PC-9 (cell line): ENCODE results near the gene TSPAN32. TPM values are rescaled to one million over a fixed set of nuclear protein-coding genes. Genes with fewer than 3 reads are reported as not detected.

Experiments
- BruUV-seq: library from RNA; stranded (reverse); fragments of 400-500 nt; replicated peaks from 2 replicates; lab custom pipeline; 2021; lab: Mats Ljungman, UMichigan
- CTCF ChIA-PET: fragments of 300-600 bp; sonication (Branson Sonifier 250); formaldehyde crosslinking; loops from one replicate; lab custom pipeline; 2022; ENCODE audit warnings: antibody characterized with exemption; lab: Charles Lee
- POLR2A ChIA-PET: fragments of 300-600 bp; sonication (Branson Sonifier 250); formaldehyde crosslinking; loops from one replicate; lab custom pipeline; 2022; ENCODE audit warnings: antibody characterized with exemption; ENCODE audit not compliant: unreplicated experiment; lab: Charles Lee
- DNase-seq, 2 experiments: peaks; one replicate each; pipeline versions ENCODE4 v3.0.0 to v3.0.0-alpha.2; 2015 to 2022; ENCODE audit warnings: mixed read lengths in 1 of 2
- H2AFZ ChIP-seq: fragments of 200-600 bp; sonication (generic); 2 replicates; pipeline ENCODE4 v1.8.1; 2017; ENCODE audit warnings: antibody characterized with exemption
- H3F3A ChIP-seq: fragments of 200-600 bp; sonication (generic); 2 replicates; pipeline ENCODE4 v1.8.1; 2017; ENCODE audit warnings: antibody characterized with exemption, mild to moderate bottlenecking, low read depth; ENCODE audit not compliant: insufficient read depth
- H3K27ac ChIP-seq: fragments of 200-600 bp; sonication (generic); 2 replicates; pipeline ENCODE4 v1.6.1; 2016; ENCODE audit warnings: mixed run types
- H3K27me3 ChIP-seq: fragments of 200-600 bp; sonication (generic); 2 replicates; pipeline ENCODE4 v1.6.1; 2016; ENCODE audit warnings: low read depth, mixed run types; ENCODE audit not compliant: insufficient read depth
- H3K36me3 ChIP-seq: fragments of 200-600 bp; sonication (generic); 2 replicates; pipeline ENCODE4 v1.6.1; 2016; ENCODE audit warnings: low read depth, mixed run types
- H3K4me1 ChIP-seq: fragments of 200-600 bp; sonication (generic); replicated peaks from 2 replicates; pipeline ENCODE4 v1.6.1; 2016; ENCODE audit warnings: mixed run types; ENCODE audit not compliant: insufficient read depth
- H3K4me2 ChIP-seq: fragments of 200-600 bp; sonication (generic); 2 replicates; pipeline ENCODE4 v1.6.1; 2017; ENCODE audit warnings: mixed run types
- H3K4me3 ChIP-seq: fragments of 200-600 bp; sonication (generic); 2 replicates; pipeline ENCODE4 v1.6.1; 2016; ENCODE audit warnings: mixed run types
- H3K79me2 ChIP-seq: fragments of 200-600 bp; sonication (generic); 2 replicates; pipeline ENCODE4 v1.6.1; 2017; ENCODE audit warnings: low read depth, mixed run types
- H3K9me2 ChIP-seq: fragments of 200-600 bp; sonication (generic); 2 replicates; pipeline ENCODE4 v1.8.1; 2017; ENCODE audit warnings: mild to moderate bottlenecking; ENCODE audit not compliant: insufficient read depth
- H3K9me3 ChIP-seq: fragments of 200-600 bp; sonication (generic); 2 replicates; pipeline ENCODE4 v1.8.1; 2016; ENCODE audit warnings: low read depth; ENCODE audit not compliant: insufficient read depth
- H4K20me1 ChIP-seq: fragments of 200-600 bp; sonication (generic); 2 replicates; pipeline ENCODE4 v1.8.1; 2017; ENCODE audit not compliant: insufficient read depth
- CTCF ChIP-seq: fragments of 200-600 bp; sonication (generic); conservative IDR thresholded peaks from 2 replicates; pipeline ENCODE4 v1.6.1; 2017; ENCODE audit warnings: mixed run types, antibody characterized with exemption, mild to moderate bottlenecking, moderate library complexity
- EZH2 ChIP-seq: fragments of 200-600 bp; sonication (generic); IDR thresholded peaks from 2 replicates; pipeline ENCODE4 v1.8.0; 2017; ENCODE audit warnings: antibody characterized with exemption, low read depth
- intact Hi-C: fragments of 100-400 bp; cut with micrococcal nuclease; formaldehyde crosslinking; loops from one replicate; pipeline ENCODE4 v1.10.0; 2022; ENCODE audit not compliant: unreplicated experiment
- total RNA-seq: library from RNA; stranded (reverse); gene quantifications from 2 replicates; pipeline ENCODE4 v1.2.3, GENCODE V29; 2021

Gene TSPAN32
- total RNA-seq, 1 experiment from 2014 or later = not detected

- H3K27me3 ChIP-seq = no peaks in the 10 kb centered on the region
- no peaks in the 10 kb centered on the region for H3K9me2 ChIP-seq
- H3F3A ChIP-seq = peaks cover 7% of the 10 kb centered on the region
- no peak overlapping the region for H3K27ac ChIP-seq
- ChIA-PET POLR2A (no interaction called here), CTCF (no interaction called here)
- TF ChIP-seq EZH2 (no peak), CTCF (no peak)
- H4K20me1 ChIP-seq = no peaks in the 10 kb centered on the region
- no TSS peak for BruUV-seq
- no peaks in the 10 kb centered on the region for H3K4me1 ChIP-seq
- H3K36me3 ChIP-seq = no peaks in the 10 kb centered on the region
- H3K4me3 ChIP-seq = no peak overlapping the region
- intact Hi-C loops = no loop called here
- DNase-seq = no peak
- no peaks in the 10 kb centered on the region for H3K9me3 ChIP-seq
- H3K79me2 ChIP-seq = no peaks in the 10 kb centered on the region
- no peak overlapping the region for H2AFZ ChIP-seq
- H3K4me2 ChIP-seq = no peak overlapping the region
Observed at GRCh38 chr11:2265854-2266585, 35.8 kb upstream of the TSPAN32 start.

- Histone ChIP-seq H3K4me3 (no peak overlapping the region), H3K27ac (no peak overlapping the region), H3K4me2 (no peak overlapping the region), H3K9me3 (no peaks in the 10 kb centered on the region), H4K20me1 (no peaks in the 10 kb centered on the region), H3K9me2 (no peaks in the 10 kb centered on the region), H3K36me3 (no peaks in the 10 kb centered on the region), H3K4me1 (no peaks in the 10 kb centered on the region), H3F3A (peaks cover 7% of the 10 kb centered on the region), H3K27me3 (no peaks in the 10 kb centered on the region), H3K79me2 (no peaks in the 10 kb centered on the region), H2AFZ (no peak overlapping the region)
- TF ChIP-seq CTCF (no peak), EZH2 (no peak)
- intact Hi-C loops = no loop called here
- no peak for DNase-seq
- ChIA-PET POLR2A (no interaction called here), CTCF (no interaction called here)
- no TSS peak for BruUV-seq
Observed at GRCh38 chr11:2266586-2267305, 35.1 kb upstream of the TSPAN32 start.

- no peak overlapping the region for H3K27ac ChIP-seq
- peaks cover 7% of the 10 kb centered on the region for H3F3A ChIP-seq
- no peak overlapping the region for H2AFZ ChIP-seq
- CTCF ChIA-PET = no interaction called here
- DNase-seq = no peak
- H3K79me2 ChIP-seq = no peaks in the 10 kb centered on the region
- no peak overlapping the region for H3K4me2 ChIP-seq
- intact Hi-C loops = no loop called here
- H3K4me1 ChIP-seq = no peaks in the 10 kb centered on the region
- H3K9me2 ChIP-seq = no peaks in the 10 kb centered on the region
- H4K20me1 ChIP-seq = no peaks in the 10 kb centered on the region
- no TSS peak for BruUV-seq
- POLR2A ChIA-PET = no interaction called here
- no peaks in the 10 kb centered on the region for H3K9me3 ChIP-seq
- TF ChIP-seq CTCF (no peak), EZH2 (no peak)
- no peaks in the 10 kb centered on the region for H3K27me3 ChIP-seq
- no peak overlapping the region for H3K4me3 ChIP-seq
- no peaks in the 10 kb centered on the region for H3K36me3 ChIP-seq
Observed at GRCh38 chr11:2267306-2267850, 34.4 kb upstream of the TSPAN32 start.
